BE2C (cell line): ENCODE results near the gene GRPEL2.

ENCODE experiments used
- DNase-seq: peaks from one replicate; pipeline ENCODE4 v3.0.0-alpha.2; 2020
- H3K27me3 ChIP-seq: fragments of 250-450 bp; sonication (Bioruptor Pico); 2 replicates; pipeline ENCODE4 v1.5.1; 2020; ENCODE audit warnings: mild to moderate bottlenecking
- H3K36me3 ChIP-seq: fragments of 250-450 bp; sonication (Bioruptor Pico); 2 replicates; pipeline ENCODE4 v1.5.1; 2020; ENCODE audit warnings: mild to moderate bottlenecking
- H3K4me1 ChIP-seq: fragments of 250-450 bp; sonication (Bioruptor Pico); 2 replicates; pipeline ENCODE4 v1.5.1; 2020
- H3K4me3 ChIP-seq: 2 replicates; pipeline ENCODE4 v1.5.1; 2011; ENCODE audit warnings: low read depth, low read length
- H3K9me3 ChIP-seq: fragments of 250-450 bp; sonication (Bioruptor Pico); 2 replicates; pipeline ENCODE4 v1.5.1; 2020
- CTCF ChIP-seq: IDR thresholded peaks from 2 replicates; pipeline ENCODE4 v1.5.1; 2012; ENCODE audit warnings: mild to moderate bottlenecking, low read depth, low read length

GRPEL2 gene

GRCh38 chr5:149362541-149362940 lies 17.2 kb downstream of the GRPEL2 start:
- no peaks in the 10 kb centered on the region for H3K4me1 ChIP-seq

GRCh38 chr5:149363358-149363757 lies 18.1 kb downstream of the GRPEL2 start:
- H3K27me3 ChIP-seq: no peaks in the 10 kb centered on the region
- H3K9me3 ChIP-seq: no peaks in the 10 kb centered on the region
- no peaks in the 10 kb centered on the region for H3K36me3 ChIP-seq
- no peak overlapping the region for H3K4me3 ChIP-seq
- DNase-seq: no peak
- no peak for TF ChIP-seq CTCF
- H3K4me1 ChIP-seq: no peaks in the 10 kb centered on the region; the same call in 1 of the 2 replicates

More at GRCh38 chr5:149362541-149362940, 17.2 kb downstream of the GRPEL2 start:
- DNase-seq: no peak
- Histone ChIP-seq H3K9me3 (no peaks in the 10 kb centered on the region), H3K4me3 (no peak overlapping the region), H3K27me3 (no peaks in the 10 kb centered on the region), H3K36me3 (no peaks in the 10 kb centered on the region)
- TF ChIP-seq CTCF: no peak

- Histone ChIP-seq H3K4me3 (no peak overlapping the region), H3K4me1 (no peaks in the 10 kb centered on the region; the same call in 1 of the 2 replicates), H3K27me3 (no peaks in the 10 kb centered on the region), H3K36me3 (no peaks in the 10 kb centered on the region), H3K9me3 (no peaks in the 10 kb centered on the region)
- no peak for TF ChIP-seq CTCF
- DNase-seq: no peak
Measured at GRCh38 chr5:149363936-149364335, 18.6 kb downstream of the GRPEL2 start.

- Histone ChIP-seq H3K4me1 (no peaks in the 10 kb centered on the region; the same call in 1 of the 2 replicates), H3K9me3 (no peaks in the 10 kb centered on the region), H3K4me3 (no peak overlapping the region), H3K36me3 (no peaks in the 10 kb centered on the region), H3K27me3 (no peaks in the 10 kb centered on the region)
- no peak for DNase-seq
- TF ChIP-seq CTCF: no peak
Measured at GRCh38 chr5:149364719-149365118, 19.4 kb downstream of the GRPEL2 start.

- Histone ChIP-seq H3K27me3 (no peaks in the 10 kb centered on the region), H3K9me3 (no peaks in the 10 kb centered on the region), H3K4me1 (no peaks in the 10 kb centered on the region; the same call in 1 of the 2 replicates), H3K4me3 (no peak overlapping the region), H3K36me3 (no peaks in the 10 kb centered on the region)
- no peak for TF ChIP-seq CTCF
- no peak for DNase-seq
Measured at GRCh38 chr5:149365418-149365817, 20.1 kb downstream of the GRPEL2 start.

GRCh38 chr5:149366169-149366729 lies 20.9 kb downstream of the GRPEL2 start:
- no peak for DNase-seq
- Histone ChIP-seq H3K4me1 (no peaks in the 10 kb centered on the region; the same call in 1 of the 2 replicates), H3K9me3 (no peaks in the 10 kb centered on the region), H3K27me3 (no peaks in the 10 kb centered on the region), H3K4me3 (no peak overlapping the region), H3K36me3 (no peaks in the 10 kb centered on the region)
- no peak for TF ChIP-seq CTCF
